Measurements from ENCODE around the gene FASTK. TPM values are rescaled to one million over a fixed set of nuclear protein-coding genes. Genes with fewer than 3 reads are reported as not detected.

Gene FASTK
- total and polyA plus RNA-seq, 2 experiments from 2014 or later = 109 to 145 TPM

Other genes starting within 250 kb of the FASTK start
- not detected in 2 replicates for gene AOC1, start 228.3 kb downstream of the FASTK start, total RNA-seq (2014; rRNA removed; shearing (Covaris generic))
- gene AOC1, start 228.3 kb downstream of the FASTK start, polyA plus RNA-seq (2016; fragmentation: Nextera tagmentation; extraction: Ambion mirVana) = not detected in 2 replicates
- gene KCNH2, start 102.5 kb downstream of the FASTK start, total RNA-seq (2014; rRNA removed; shearing (Covaris generic)) = not detected in 2 replicates
- not detected in 2 replicates for gene KCNH2, start 102.5 kb downstream of the FASTK start, polyA plus RNA-seq (2016; fragmentation: Nextera tagmentation; extraction: Ambion mirVana)
- gene NOS3, start 89.8 kb downstream of the FASTK start, total RNA-seq (2014; rRNA removed; shearing (Covaris generic)) = 0.13 and 0.32 TPM in 2 replicates
- 0.61 and 0.83 TPM in 2 replicates for gene NOS3, start 89.8 kb downstream of the FASTK start, polyA plus RNA-seq (2016; fragmentation: Nextera tagmentation; extraction: Ambion mirVana)
- not detected in 2 replicates for gene ATG9B, start 56.3 kb downstream of the FASTK start, total RNA-seq (2014; rRNA removed; shearing (Covaris generic))
- gene ATG9B, start 56.3 kb downstream of the FASTK start, polyA plus RNA-seq (2016; fragmentation: Nextera tagmentation; extraction: Ambion mirVana) = 0.79 and 0.81 TPM in 2 replicates
- 31.6 and 32.2 TPM in 2 replicates for gene ABCB8, start 52.4 kb downstream of the FASTK start, total RNA-seq (2014; rRNA removed; shearing (Covaris generic))
- 28.5 and 29.6 TPM in 2 replicates for gene ABCB8, start 52.4 kb downstream of the FASTK start, polyA plus RNA-seq (2016; fragmentation: Nextera tagmentation; extraction: Ambion mirVana)
- gene ASIC3, start 32.3 kb downstream of the FASTK start, total RNA-seq (2014; rRNA removed; shearing (Covaris generic)) = 1.1 TPM in 1 of 2 replicates, not detected in the other
- gene ASIC3, start 32.3 kb downstream of the FASTK start, polyA plus RNA-seq (2016; fragmentation: Nextera tagmentation; extraction: Ambion mirVana) = 0.26 TPM in 1 of 2 replicates, not detected in the other
- 16.2 and 27.7 TPM in 2 replicates for gene CDK5, start 22.9 kb downstream of the FASTK start, total RNA-seq (2014; rRNA removed; shearing (Covaris generic))
- gene CDK5, start 22.9 kb downstream of the FASTK start, polyA plus RNA-seq (2016; fragmentation: Nextera tagmentation; extraction: Ambion mirVana) = 27.6 and 28.3 TPM in 2 replicates
- gene SLC4A2, start 21.2 kb downstream of the FASTK start, total RNA-seq (2014; rRNA removed; shearing (Covaris generic)) = 80.3 and 94.6 TPM in 2 replicates
- gene SLC4A2, start 21.2 kb downstream of the FASTK start, polyA plus RNA-seq (2016; fragmentation: Nextera tagmentation; extraction: Ambion mirVana) = 59.4 and 61.2 TPM in 2 replicates
- 33.6 and 43.3 TPM in 2 replicates for gene TMUB1, start 2.7 kb upstream of the FASTK start, total RNA-seq (2014; rRNA removed; shearing (Covaris generic))
- gene TMUB1, start 2.7 kb upstream of the FASTK start, polyA plus RNA-seq (2016; fragmentation: Nextera tagmentation; extraction: Ambion mirVana) = 19.9 and 20.4 TPM in 2 replicates
- 37.8 and 43.3 TPM in 2 replicates for gene AGAP3, start 5.7 kb upstream of the FASTK start, total RNA-seq (2014; rRNA removed; shearing (Covaris generic))
- 10.3 and 10.5 TPM in 2 replicates for gene AGAP3, start 5.7 kb upstream of the FASTK start, polyA plus RNA-seq (2016; fragmentation: Nextera tagmentation; extraction: Ambion mirVana)
- not detected in 2 replicates for gene GBX1, start 86.9 kb upstream of the FASTK start, total RNA-seq (2014; rRNA removed; shearing (Covaris generic))
- not detected in 2 replicates for gene GBX1, start 86.9 kb upstream of the FASTK start, polyA plus RNA-seq (2016; fragmentation: Nextera tagmentation; extraction: Ambion mirVana)
- gene ASB10, start 106.4 kb upstream of the FASTK start, total RNA-seq (2014; rRNA removed; shearing (Covaris generic)) = not detected in 2 replicates
- gene ASB10, start 106.4 kb upstream of the FASTK start, polyA plus RNA-seq (2016; fragmentation: Nextera tagmentation; extraction: Ambion mirVana) = not detected in 2 replicates
- not detected in 2 replicates for gene H2BK1, start 129.7 kb upstream of the FASTK start, total RNA-seq (2014; rRNA removed; shearing (Covaris generic))
- gene H2BK1, start 129.7 kb upstream of the FASTK start, polyA plus RNA-seq (2016; fragmentation: Nextera tagmentation; extraction: Ambion mirVana) = not detected in 2 replicates
- 69.7 and 74.9 TPM in 2 replicates for gene ABCF2, start 146.4 kb upstream of the FASTK start, total RNA-seq (2014; rRNA removed; shearing (Covaris generic))
- gene ABCF2, start 146.4 kb upstream of the FASTK start, polyA plus RNA-seq (2016; fragmentation: Nextera tagmentation; extraction: Ambion mirVana) = 40.7 and 40.9 TPM in 2 replicates
- 120 and 139 TPM in 2 replicates for gene CHPF2, start 151.7 kb upstream of the FASTK start, total RNA-seq (2014; rRNA removed; shearing (Covaris generic))
- 48.0 and 51.3 TPM in 2 replicates for gene CHPF2, start 151.7 kb upstream of the FASTK start, polyA plus RNA-seq (2016; fragmentation: Nextera tagmentation; extraction: Ambion mirVana)
- gene SMARCD3, start 167.9 kb upstream of the FASTK start, total RNA-seq (2014; rRNA removed; shearing (Covaris generic)) = 32.2 and 34.0 TPM in 2 replicates
- gene SMARCD3, start 167.9 kb upstream of the FASTK start, polyA plus RNA-seq (2016; fragmentation: Nextera tagmentation; extraction: Ambion mirVana) = 19.8 and 22.4 TPM in 2 replicates

Measured in GM23248 (cell line).